Progenitor cell of endocrine pancreas (in vitro differentiated cells): Measurements from ENCODE around the gene PAAF1. TPM values are rescaled to one million over a fixed set of nuclear protein-coding genes. Genes with fewer than 3 reads are reported as not detected.

Source experiments
- DNase-seq: peaks from one replicate; pipeline ENCODE4 v3.0.0; 2021; ENCODE audit warnings: low spot score; ENCODE audit not compliant: unreplicated experiment
- H3K27ac Mint-ChIP-seq: 2 replicates; pipeline ENCODE4 v1.8.0; 2021; ENCODE audit warnings: mild to moderate bottlenecking, moderate library complexity, mixed read lengths
- H3K27me3 Mint-ChIP-seq: 2 replicates; pipeline ENCODE4 v1.8.0; 2021; ENCODE audit warnings: mixed read lengths
- H3K36me3 Mint-ChIP-seq: 2 replicates; pipeline ENCODE4 v1.8.0; 2022; ENCODE audit warnings: mixed read lengths; ENCODE audit not compliant: insufficient read depth
- H3K4me1 Mint-ChIP-seq: 2 replicates; pipeline ENCODE4 v1.8.0; 2021; ENCODE audit warnings: low read depth, mixed read lengths
- H3K4me3 Mint-ChIP-seq: 2 replicates; pipeline ENCODE4 v1.8.0; 2021; ENCODE audit warnings: low read depth, mild to moderate bottlenecking, moderate library complexity, mixed read lengths
- H3K9me3 Mint-ChIP-seq: 2 replicates; pipeline ENCODE4 v1.8.0; 2021; ENCODE audit warnings: low read depth, mixed read lengths
- total RNA-seq: library from RNA; stranded (reverse); gene quantifications from 2 replicates; pipeline ENCODE4 v1.2.1, GENCODE V29; 2021
- TF ChIP-seq, protein P1 (sequence below): fragments of 200-600 bp; sonication (generic); IDR thresholded peaks from one replicate; pipeline ENCODE4 v1.5.0; 2021; ENCODE audit warnings: antibody characterized with exemption, mild to moderate bottlenecking; ENCODE audit not compliant: unreplicated experiment

The PAAF1 gene
- total RNA-seq, 1 donor from 2014 or later: 29.3 TPM

GRCh38 chr11:73965076-73965763 is 88.4 kb downstream of the PAAF1 start:
- Mint-ChIP-seq H3K9me3 (no peaks in the 10 kb centered on the region), H3K27me3 (no peaks in the 10 kb centered on the region), H3K36me3 (no peaks in the 10 kb centered on the region), H3K27ac (no peak overlapping the region), H3K4me3 (no peak overlapping the region), H3K4me1 (no peaks in the 10 kb centered on the region)
- no peak for DNase-seq
- TF ChIP-seq, protein P1, sequence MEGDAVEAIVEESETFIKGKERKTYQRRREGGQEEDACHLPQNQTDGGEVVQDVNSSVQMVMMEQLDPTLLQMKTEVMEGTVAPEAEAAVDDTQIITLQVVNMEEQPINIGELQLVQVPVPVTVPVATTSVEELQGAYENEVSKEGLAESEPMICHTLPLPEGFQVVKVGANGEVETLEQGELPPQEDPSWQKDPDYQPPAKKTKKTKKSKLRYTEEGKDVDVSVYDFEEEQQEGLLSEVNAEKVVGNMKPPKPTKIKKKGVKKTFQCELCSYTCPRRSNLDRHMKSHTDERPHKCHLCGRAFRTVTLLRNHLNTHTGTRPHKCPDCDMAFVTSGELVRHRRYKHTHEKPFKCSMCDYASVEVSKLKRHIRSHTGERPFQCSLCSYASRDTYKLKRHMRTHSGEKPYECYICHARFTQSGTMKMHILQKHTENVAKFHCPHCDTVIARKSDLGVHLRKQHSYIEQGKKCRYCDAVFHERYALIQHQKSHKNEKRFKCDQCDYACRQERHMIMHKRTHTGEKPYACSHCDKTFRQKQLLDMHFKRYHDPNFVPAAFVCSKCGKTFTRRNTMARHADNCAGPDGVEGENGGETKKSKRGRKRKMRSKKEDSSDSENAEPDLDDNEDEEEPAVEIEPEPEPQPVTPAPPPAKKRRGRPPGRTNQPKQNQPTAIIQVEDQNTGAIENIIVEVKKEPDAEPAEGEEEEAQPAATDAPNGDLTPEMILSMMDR: no peak

DNA sequence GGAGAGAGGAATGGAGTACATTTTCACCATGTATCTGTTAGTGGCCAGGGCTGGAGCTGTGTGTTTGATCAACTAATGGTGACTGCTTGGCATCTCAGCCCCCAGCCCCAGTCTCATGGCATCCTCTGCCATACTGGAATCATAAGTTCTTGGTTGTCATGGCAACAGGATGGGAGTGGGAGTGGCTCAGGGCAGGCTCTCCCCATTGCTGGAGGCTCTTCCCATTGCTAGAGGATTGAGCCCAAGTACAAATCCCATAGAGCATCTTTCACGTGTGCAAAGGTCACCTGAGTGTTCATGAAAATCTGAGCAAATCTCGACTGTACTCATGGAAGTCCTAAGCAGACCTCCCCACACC is 88.9 kb downstream of the PAAF1 start:
- H3K4me1 Mint-ChIP-seq: no peaks in the 10 kb centered on the region
- H3K36me3 Mint-ChIP-seq: no peaks in the 10 kb centered on the region
- no peak overlapping the region for H3K4me3 Mint-ChIP-seq
- no peak for DNase-seq
- H3K9me3 Mint-ChIP-seq: no peaks in the 10 kb centered on the region
- TF ChIP-seq, protein P1: no peak
- H3K27ac Mint-ChIP-seq: no peak overlapping the region
- no peaks in the 10 kb centered on the region for H3K27me3 Mint-ChIP-seq

- no peak for DNase-seq
- H3K36me3 Mint-ChIP-seq: no peaks in the 10 kb centered on the region
- H3K27ac Mint-ChIP-seq: peak overlapping the region; percentile 31
- H3K27me3 Mint-ChIP-seq: no peaks in the 10 kb centered on the region
- H3K4me1 Mint-ChIP-seq: no peaks in the 10 kb centered on the region
- no peak overlapping the region for H3K4me3 Mint-ChIP-seq
- TF ChIP-seq, protein P1: no peak
- no peaks in the 10 kb centered on the region for H3K9me3 Mint-ChIP-seq
Measured at GRCh38 chr11:73968356-73968966, 91.7 kb downstream of the PAAF1 start.

- Mint-ChIP-seq H3K4me3 (no peak overlapping the region), H3K27ac (no peak overlapping the region), H3K4me1 (no peaks in the 10 kb centered on the region), H3K36me3 (no peaks in the 10 kb centered on the region), H3K27me3 (no peaks in the 10 kb centered on the region), H3K9me3 (no peaks in the 10 kb centered on the region)
- no peak for DNase-seq
- TF ChIP-seq, protein P1: no peak
Measured at GRCh38 chr11:73969091-73969490, 92.3 kb downstream of the PAAF1 start.

DNA sequence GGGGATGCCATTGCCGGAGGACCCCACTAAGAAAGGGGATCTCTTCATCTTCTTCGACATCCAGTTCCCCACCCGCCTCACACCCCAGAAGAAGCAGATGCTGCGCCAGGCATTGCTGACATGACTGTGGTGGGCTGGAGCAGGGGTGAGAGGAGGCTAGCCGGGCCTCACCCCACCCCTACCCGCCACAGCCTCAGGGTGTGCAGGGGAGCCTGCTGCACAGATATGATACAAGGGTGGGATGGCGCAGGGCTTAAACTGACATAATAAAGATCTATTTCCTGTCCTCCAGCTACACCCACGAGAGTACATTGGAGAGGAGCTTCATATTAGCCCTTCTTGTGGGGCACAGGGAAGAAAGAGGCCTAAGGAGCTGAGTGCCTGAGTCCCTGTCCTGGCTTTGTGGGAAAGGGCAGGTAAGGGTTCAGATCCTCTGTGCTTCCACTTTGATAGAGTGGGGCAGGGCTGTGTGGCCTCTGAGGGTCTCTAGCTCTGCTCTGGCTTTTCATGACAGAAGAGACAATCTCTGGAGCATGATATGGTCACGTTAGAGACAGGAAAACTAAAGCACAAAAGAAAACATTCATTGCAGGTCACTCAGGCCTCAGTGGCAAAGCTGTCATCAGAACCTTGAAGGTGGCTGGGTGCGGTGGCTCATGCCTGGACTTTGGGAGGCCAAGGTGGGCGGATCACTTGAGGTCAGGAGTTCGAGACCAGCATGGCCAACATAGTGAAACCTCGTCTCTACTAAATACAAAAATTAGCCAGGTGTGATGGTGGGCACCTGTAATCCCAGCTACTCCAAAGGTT is 93.4 kb downstream of the PAAF1 start:
- TF ChIP-seq, protein P1: no peak
- no peak overlapping the region for H3K4me3 Mint-ChIP-seq
- no peak for DNase-seq
- H3K27me3 Mint-ChIP-seq: no peaks in the 10 kb centered on the region
- no peaks in the 10 kb centered on the region for H3K9me3 Mint-ChIP-seq
- peaks cover 1% of the 10 kb centered on the region for H3K36me3 Mint-ChIP-seq
- H3K4me1 Mint-ChIP-seq: no peaks in the 10 kb centered on the region
- no peak overlapping the region for H3K27ac Mint-ChIP-seq
